Neural progenitor cell (in vitro differentiated cells): Measurements from ENCODE around the gene THOC2. TPM values are rescaled to one million over a fixed set of nuclear protein-coding genes. Genes with fewer than 3 reads are reported as not detected.
"Not testable (repeated sequence)": the region's sequence is repeated elsewhere in the genome, so short reads cannot be mapped to it uniquely, and the experiment has no call there.

Source experiments
- DNase-seq: peaks from one replicate; pipeline ENCODE4 v3.0.0-alpha.2; 2016; ENCODE audit warnings: low spot score
- H2AFZ ChIP-seq: fragments of 200-600 bp; sonication (generic); replicated peaks from 2 replicates; pipeline ENCODE4 v1.6.1; 2016; ENCODE audit warnings: antibody characterized with exemption
- H3F3A ChIP-seq: fragments of 200-600 bp; sonication (generic); 2 replicates; pipeline ENCODE4 v1.6.1; 2016; ENCODE audit warnings: antibody characterized with exemption, low read depth
- H3K27ac ChIP-seq: fragments of 200-600 bp; sonication (generic); 2 replicates; pipeline ENCODE4 v1.5.1; 2016; ENCODE audit warnings: mild to moderate bottlenecking
- H3K27me3 ChIP-seq: fragments of 200-600 bp; sonication (generic); 2 replicates; pipeline ENCODE4 v1.6.1; 2016; ENCODE audit warnings: mild to moderate bottlenecking, moderate library complexity
- H3K36me3 ChIP-seq: fragments of 200-600 bp; sonication (generic); 2 replicates; pipeline ENCODE4 v1.5.1; 2016
- H3K4me1 ChIP-seq: fragments of 200-600 bp; sonication (generic); 2 replicates; pipeline ENCODE4 v1.6.1; 2016; ENCODE audit warnings: mixed run types
- H3K4me2 ChIP-seq: fragments of 200-600 bp; sonication (generic); 2 replicates; pipeline ENCODE4 v1.6.1; 2016
- H3K4me3 ChIP-seq: fragments of 200-600 bp; sonication (generic); 2 replicates; pipeline ENCODE4 v1.5.1; 2016
- H3K79me2 ChIP-seq: fragments of 200-600 bp; sonication (generic); 2 replicates; pipeline ENCODE4 v1.6.1; 2016; ENCODE audit warnings: low read depth
- H3K9ac ChIP-seq: fragments of 200-600 bp; sonication (generic); 2 replicates; pipeline ENCODE4 v1.6.1; 2016
- H3K9me3 ChIP-seq: fragments of 200-600 bp; sonication (generic); 2 replicates; pipeline ENCODE4 v1.5.1; 2016; ENCODE audit warnings: low read depth
- H4K20me1 ChIP-seq: fragments of 200-600 bp; sonication (generic); 2 replicates; pipeline ENCODE4 v1.6.1; 2016; ENCODE audit warnings: low read depth
- H3K27ac Mint-ChIP-seq: 3 replicates; pipeline ENCODE4 v1.8.0; 2021; ENCODE audit warnings: mixed read lengths
- H3K27me3 Mint-ChIP-seq: 2 replicates; pipeline ENCODE4 v1.8.0; 2022; ENCODE audit warnings: low read depth, mild to moderate bottlenecking, inconsistent platforms, moderate library complexity, mixed read lengths; ENCODE audit not compliant: insufficient read depth
- H3K36me3 Mint-ChIP-seq: 3 replicates; pipeline ENCODE4 v1.8.0; 2021; ENCODE audit warnings: mixed read lengths
- H3K4me1 Mint-ChIP-seq: 3 replicates; pipeline ENCODE4 v1.8.0; 2021; ENCODE audit warnings: mixed read lengths
- H3K4me3 Mint-ChIP-seq: 3 replicates; pipeline ENCODE4 v1.8.0; 2021; ENCODE audit warnings: mild to moderate bottlenecking, moderate library complexity, mixed read lengths
- H3K9me3 Mint-ChIP-seq: 3 replicates; pipeline ENCODE4 v1.8.0; 2020; ENCODE audit warnings: mixed read lengths
- CTCF ChIP-seq: fragments of 200-600 bp; sonication (generic); IDR thresholded peaks from 2 replicates; pipeline ENCODE4 v1.5.1; 2017; ENCODE audit warnings: antibody characterized with exemption, mild to moderate bottlenecking
- EZH2 ChIP-seq: fragments of 200-600 bp; sonication (generic); IDR thresholded peaks from 2 replicates; pipeline ENCODE4 v1.6.1; 2017; ENCODE audit warnings: antibody characterized with exemption, mild to moderate bottlenecking, moderate library complexity
- EZH2phosphoT487 ChIP-seq: fragments of 200-600 bp; sonication (generic); IDR thresholded peaks from 2 replicates; pipeline ENCODE4 v1.6.1; 2017; ENCODE audit warnings: antibody characterized with exemption
- total RNA-seq: library from RNA; depleted of rRNA; stranded (reverse); fragments of >200 nt; gene quantifications from 2 replicates; pipeline ENCODE4 v1.2.3, GENCODE V29; 2015; ENCODE audit warnings: low replicate concordance

THOC2 gene
- total RNA-seq, 1 donor from 2014 or later = 201 TPM

DNA sequence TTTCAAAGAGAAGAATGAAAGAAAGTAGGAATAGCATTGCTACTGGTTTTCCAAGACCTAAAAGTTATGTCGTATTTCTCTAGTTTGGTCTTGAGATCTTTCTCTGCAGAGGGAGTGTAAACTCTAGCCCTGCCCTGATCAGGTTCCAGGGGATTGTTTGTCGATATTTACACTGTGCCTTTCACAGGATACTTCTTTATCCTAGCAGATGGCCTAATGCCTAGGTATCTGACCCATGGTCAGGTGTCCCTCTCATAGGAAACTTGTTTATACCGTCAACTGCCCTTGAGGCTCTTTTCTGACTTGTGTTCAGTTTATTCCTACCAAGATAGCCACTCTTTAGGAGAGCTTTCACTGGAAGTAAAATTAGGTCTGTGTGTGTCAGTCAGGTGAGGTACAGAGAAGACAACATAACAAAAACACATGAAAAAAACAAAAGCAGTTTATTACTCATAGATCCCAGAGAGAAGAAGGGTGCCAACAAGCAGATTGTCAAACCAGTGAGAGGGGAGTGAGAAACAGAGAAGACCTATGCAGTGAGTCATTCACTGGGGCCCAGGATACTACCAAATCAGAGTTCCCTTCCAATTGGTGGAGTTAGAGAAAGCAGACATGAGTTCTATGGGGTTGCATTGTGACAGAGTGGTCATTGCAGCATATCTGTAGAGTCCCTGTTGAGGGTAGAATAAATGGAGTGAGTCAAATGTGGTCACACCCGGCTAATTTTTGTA, 40.6 kb upstream of the THOC2 start:
- Histone ChIP-seq H3K79me2 (no peaks in the 10 kb centered on the region), H3F3A (peaks cover 2% of the 10 kb centered on the region), H2AFZ (no peak overlapping the region), H3K27me3 (no peaks in the 10 kb centered on the region), H3K4me2 (no peak overlapping the region), H3K9me3 (peaks cover 5% of the 10 kb centered on the region), H3K27ac (no peak overlapping the region), H3K9ac (no peak overlapping the region), H4K20me1 (no peaks in the 10 kb centered on the region), H3K36me3 (no peaks in the 10 kb centered on the region), H3K4me3 (no peak overlapping the region), H3K4me1 (no peaks in the 10 kb centered on the region)
- Mint-ChIP-seq H3K27me3 (no peaks in the 10 kb centered on the region), H3K9me3 (peaks cover 8% of the 10 kb centered on the region), H3K36me3 (no peaks in the 10 kb centered on the region), H3K4me1 (no peaks in the 10 kb centered on the region), H3K27ac (no peak overlapping the region), H3K4me3 (no peak overlapping the region)
- DNase-seq = no peak
- TF ChIP-seq EZH2 = no peak
- TF ChIP-seq EZH2phosphoT487 = no peak
- TF ChIP-seq CTCF = no peak

DNA sequence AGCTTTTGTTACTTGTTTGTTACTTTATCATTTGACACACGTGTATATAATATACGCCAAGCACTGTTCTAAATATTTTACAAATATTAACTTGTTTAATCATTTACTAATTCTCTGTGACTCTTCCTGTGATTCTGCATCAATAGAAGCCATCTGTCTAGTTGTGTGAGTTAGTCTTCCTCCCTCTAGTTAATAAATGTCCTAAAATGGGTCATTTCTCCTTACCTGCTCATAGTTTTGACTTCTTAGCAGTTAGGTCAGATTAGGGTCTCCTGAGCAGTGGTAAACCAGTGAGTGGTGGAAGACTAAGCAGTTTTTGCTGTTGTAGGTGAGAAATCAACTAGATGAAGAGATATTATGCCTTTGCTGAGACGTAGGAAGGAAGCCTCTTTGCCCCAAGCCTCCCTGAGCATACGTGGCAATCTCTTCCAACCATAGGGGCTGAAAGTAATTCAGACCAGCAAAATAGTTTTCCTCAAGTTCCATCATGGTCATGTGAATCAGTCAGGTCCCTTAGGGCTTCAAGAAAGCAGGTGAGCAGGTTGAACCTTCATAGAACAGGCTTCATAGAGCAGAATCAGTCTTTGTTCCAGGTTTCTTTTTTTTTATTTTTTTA, 38.7 kb upstream of the THOC2 start:
- Histone ChIP-seq H3K27ac (no peak overlapping the region), H3K9ac (no peak overlapping the region), H4K20me1 (no peaks in the 10 kb centered on the region), H3K36me3 (no peaks in the 10 kb centered on the region), H3K9me3 (peaks cover 5% of the 10 kb centered on the region), H3K27me3 (no peaks in the 10 kb centered on the region), H3K4me3 (no peak overlapping the region), H2AFZ (no peak overlapping the region), H3K79me2 (no peaks in the 10 kb centered on the region), H3K4me1 (no peaks in the 10 kb centered on the region), H3K4me2 (no peak overlapping the region), H3F3A (no peaks in the 10 kb centered on the region)
- Mint-ChIP-seq H3K36me3 (no peaks in the 10 kb centered on the region), H3K4me1 (no peaks in the 10 kb centered on the region), H3K9me3 (peaks cover 2% of the 10 kb centered on the region), H3K27me3 (no peaks in the 10 kb centered on the region), H3K27ac (no peak overlapping the region), H3K4me3 (no peak overlapping the region)
- TF ChIP-seq EZH2 = no peak
- no peak for TF ChIP-seq EZH2phosphoT487
- no peak for TF ChIP-seq CTCF
- DNase-seq = no peak

DNA sequence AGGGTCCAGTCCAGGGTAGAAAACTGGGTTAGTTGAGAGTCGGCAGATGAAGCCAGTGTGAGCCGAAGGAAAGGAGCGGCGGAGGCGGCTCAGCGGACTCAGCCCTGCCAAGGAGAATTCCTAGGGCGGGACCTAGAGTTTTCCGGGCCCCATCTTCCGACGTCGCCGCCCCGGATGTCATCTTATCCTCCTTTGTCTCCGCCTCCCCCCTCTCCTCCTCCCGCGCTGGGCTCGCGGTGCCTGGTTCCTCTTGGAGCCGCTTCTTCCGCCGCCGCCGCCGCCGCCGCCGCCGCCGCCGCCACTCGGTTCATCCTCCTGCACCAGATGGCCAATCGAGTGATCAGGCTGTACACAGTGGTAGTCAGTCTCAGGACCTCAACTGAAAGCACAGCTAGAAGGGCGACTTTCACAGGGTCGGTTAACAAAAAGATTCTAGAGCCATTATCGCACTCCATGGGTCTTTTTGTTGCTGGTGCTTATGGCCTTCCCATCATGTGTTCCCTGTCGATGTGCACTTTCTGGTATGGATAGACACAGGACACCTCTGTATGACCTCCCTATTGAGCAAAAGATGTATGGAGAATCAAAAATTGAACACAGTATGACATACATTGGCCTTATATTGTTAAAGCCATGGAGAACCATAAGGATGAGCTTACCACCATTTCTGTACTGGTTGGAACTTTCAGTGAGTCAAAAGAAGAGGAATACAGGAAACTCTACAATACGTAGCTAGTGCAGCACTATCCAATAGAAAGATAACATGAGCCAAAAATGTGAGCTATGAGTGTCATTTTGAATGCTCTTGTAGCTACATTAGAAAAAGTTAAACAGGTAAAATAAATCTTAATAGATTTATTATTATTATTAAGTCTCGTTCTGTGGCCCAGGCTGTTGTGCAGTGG, 32.4 kb upstream of the THOC2 start:
- Histone ChIP-seq H3K36me3 (no peaks in the 10 kb centered on the region), H3K79me2 (no peaks in the 10 kb centered on the region), H3K9me3 (no peaks in the 10 kb centered on the region), H3K9ac (no peak overlapping the region), H2AFZ (no peak overlapping the region), H3K4me3 (peak overlapping the region; percentile 33), H3K4me2 (peak overlapping the region; percentile 77), H3K4me1 (no peaks in the 10 kb centered on the region), H3K27me3 (no peaks in the 10 kb centered on the region), H3F3A (peaks cover 9% of the 10 kb centered on the region), H3K27ac (peak overlapping the region; percentile 74), H4K20me1 (no peaks in the 10 kb centered on the region)
- Mint-ChIP-seq H3K9me3 (peaks cover 2% of the 10 kb centered on the region), H3K4me3 (peak overlapping the region; percentile 76), H3K4me1 (peaks cover 6% of the 10 kb centered on the region), H3K27ac (peak overlapping the region; percentile 65), H3K36me3 (no peaks in the 10 kb centered on the region), H3K27me3 (no peaks in the 10 kb centered on the region)
- DNase-seq = peak; percentile 92
- no peak for TF ChIP-seq CTCF
- no peak for TF ChIP-seq EZH2
- TF ChIP-seq EZH2phosphoT487 = no peak

DNA sequence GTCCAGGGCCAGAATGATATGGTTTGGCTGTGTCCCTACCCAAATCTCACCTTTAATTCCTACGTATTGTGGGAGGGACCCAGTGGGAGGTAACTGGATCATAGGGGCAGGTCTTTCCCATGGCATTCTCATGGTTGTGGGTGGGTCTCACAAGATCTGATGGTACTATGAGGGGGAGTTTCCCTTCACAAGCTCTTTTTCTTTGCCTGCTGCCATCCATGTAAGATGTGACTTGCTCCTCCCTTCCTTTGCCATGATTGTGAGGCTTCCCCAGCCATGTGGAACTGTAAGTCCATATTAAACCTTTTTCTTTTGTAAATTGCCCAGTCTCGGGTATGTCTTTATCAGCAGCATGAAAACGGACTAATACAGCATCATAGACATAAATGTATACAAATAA, 27.0 kb upstream of the THOC2 start:
- H3K9me3 Mint-ChIP-seq = peaks cover 17% of the 10 kb centered on the region
- H3K9ac ChIP-seq, H3K27ac ChIP-seq, H3K27me3 Mint-ChIP-seq, H3K4me1 Mint-ChIP-seq, H3K4me3 ChIP-seq, H3K4me1 ChIP-seq, H3K27me3 ChIP-seq, H3K4me3 Mint-ChIP-seq, H3F3A ChIP-seq, DNase-seq, H3K36me3 Mint-ChIP-seq, H3K9me3 ChIP-seq, H3K79me2 ChIP-seq, H3K36me3 ChIP-seq, H2AFZ ChIP-seq, H4K20me1 ChIP-seq, H3K27ac Mint-ChIP-seq, H3K4me2 ChIP-seq: not testable (repeated sequence)

- H3K79me2 ChIP-seq, H3K27me3 Mint-ChIP-seq, H4K20me1 ChIP-seq, H3F3A ChIP-seq, H3K27ac ChIP-seq, H3K4me2 ChIP-seq, H3K4me1 Mint-ChIP-seq, H3K36me3 Mint-ChIP-seq, H3K36me3 ChIP-seq, H3K4me1 ChIP-seq, H3K9ac ChIP-seq, H3K27me3 ChIP-seq, H3K27ac Mint-ChIP-seq, H3K9me3 ChIP-seq, H2AFZ ChIP-seq, H3K4me3 Mint-ChIP-seq, DNase-seq, H3K4me3 ChIP-seq: not testable (repeated sequence)
- peaks cover 17% of the 10 kb centered on the region for H3K9me3 Mint-ChIP-seq
Measured at GRCh38 chrX:123757794-123758193, 24.9 kb upstream of the THOC2 start.
